ENCODE measurements around the gene SHMT2.

DNA sequence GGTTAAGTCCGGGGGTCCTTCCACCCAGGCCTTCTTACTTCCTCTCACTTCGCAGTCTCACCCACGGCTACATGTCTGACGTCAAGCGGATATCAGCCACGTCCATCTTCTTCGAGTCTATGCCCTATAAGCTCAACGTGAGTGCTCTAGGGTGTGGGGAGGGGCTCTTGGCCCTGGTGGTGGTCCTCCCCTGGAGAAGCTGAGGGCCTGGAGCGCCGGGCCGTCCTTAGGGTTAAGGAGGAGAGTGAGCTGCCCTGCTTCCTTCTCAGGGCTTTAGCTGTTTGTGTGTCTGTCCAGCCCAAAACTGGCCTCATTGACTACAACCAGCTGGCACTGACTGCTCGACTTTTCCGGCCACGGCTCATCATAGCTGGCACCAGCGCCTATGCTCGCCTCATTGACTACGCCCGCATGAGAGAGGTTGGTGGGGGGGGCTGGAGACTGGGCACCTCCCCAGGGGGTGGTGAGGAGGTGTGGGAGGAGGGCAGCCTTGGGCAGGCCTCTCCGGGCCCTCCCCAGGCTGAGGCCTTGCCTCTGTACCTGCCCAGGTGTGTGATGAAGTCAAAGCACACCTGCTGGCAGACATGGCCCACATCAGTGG lies 2.7 kb downstream of the SHMT2 start:
- TF ChIP-seq, protein P1, sequence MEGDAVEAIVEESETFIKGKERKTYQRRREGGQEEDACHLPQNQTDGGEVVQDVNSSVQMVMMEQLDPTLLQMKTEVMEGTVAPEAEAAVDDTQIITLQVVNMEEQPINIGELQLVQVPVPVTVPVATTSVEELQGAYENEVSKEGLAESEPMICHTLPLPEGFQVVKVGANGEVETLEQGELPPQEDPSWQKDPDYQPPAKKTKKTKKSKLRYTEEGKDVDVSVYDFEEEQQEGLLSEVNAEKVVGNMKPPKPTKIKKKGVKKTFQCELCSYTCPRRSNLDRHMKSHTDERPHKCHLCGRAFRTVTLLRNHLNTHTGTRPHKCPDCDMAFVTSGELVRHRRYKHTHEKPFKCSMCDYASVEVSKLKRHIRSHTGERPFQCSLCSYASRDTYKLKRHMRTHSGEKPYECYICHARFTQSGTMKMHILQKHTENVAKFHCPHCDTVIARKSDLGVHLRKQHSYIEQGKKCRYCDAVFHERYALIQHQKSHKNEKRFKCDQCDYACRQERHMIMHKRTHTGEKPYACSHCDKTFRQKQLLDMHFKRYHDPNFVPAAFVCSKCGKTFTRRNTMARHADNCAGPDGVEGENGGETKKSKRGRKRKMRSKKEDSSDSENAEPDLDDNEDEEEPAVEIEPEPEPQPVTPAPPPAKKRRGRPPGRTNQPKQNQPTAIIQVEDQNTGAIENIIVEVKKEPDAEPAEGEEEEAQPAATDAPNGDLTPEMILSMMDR (IDR thresholded peaks at IDR 0.05): no peak
- no peak for TF ChIP-seq POLR2A (IDR thresholded peaks at IDR 0.05)
